GM23338 (cell line): ENCODE results near the gene GRAMD2B.

Source experiments
- EZH2 ChIP-seq: fragments of 200-600 bp; sonication (generic); IDR thresholded peaks from one replicate; pipeline ENCODE4 v1.8.0; 2017; ENCODE audit warnings: antibody characterized with exemption, mild to moderate bottlenecking, low read depth; ENCODE audit not compliant: unreplicated experiment
- EZH2phosphoT487 ChIP-seq: fragments of 200-600 bp; sonication (generic); IDR thresholded peaks from one replicate; pipeline ENCODE4 v1.8.1; 2018; ENCODE audit warnings: antibody characterized with exemption; ENCODE audit not compliant: unreplicated experiment
- JUNB ChIP-seq: IDR thresholded peaks from one replicate; pipeline ENCODE4 v1.6.1; 2016; ENCODE audit warnings: antibody characterized with exemption; ENCODE audit not compliant: unreplicated experiment
- NANOG ChIP-seq: IDR thresholded peaks from 2 replicates; pipeline ENCODE4 v1.6.1; 2016; ENCODE audit warnings: antibody characterized with exemption, borderline replicate concordance
- POLR2AphosphoS5 ChIP-seq: IDR thresholded peaks from 2 replicates; pipeline ENCODE4 v1.6.1; 2016; ENCODE audit warnings: antibody characterized with exemption, low read depth
- ZNF331 ChIP-seq: fragments of 250-450 bp; sonication (Bioruptor Pico); IDR thresholded peaks from 2 replicates; pipeline ENCODE4 v1.5.0; 2020; ENCODE audit warnings: low read depth, mild to moderate bottlenecking, moderate library complexity
- TF ChIP-seq, protein P1 (sequence below), 2 experiments: fragments of 200-600 bp in 1 of 2; sonication (generic) in 1 of 2; conservative IDR thresholded peaks; 2 replicates each; pipeline versions ENCODE4 v1.5.1 to v1.6.1; 2016 to 2017; ENCODE audit warnings: antibody characterized with exemption in 2 of 2, low read depth in 2 of 2, mild to moderate bottlenecking in 2 of 2, moderate library complexity in 1 of 2
- TF ChIP-seq, protein P2 (sequence below): IDR thresholded peaks from one replicate; pipeline ENCODE4 v1.6.1; 2018; ENCODE audit warnings: antibody characterized with exemption; ENCODE audit not compliant: unreplicated experiment
- TF ChIP-seq, protein P3 (sequence below): IDR thresholded peaks from 2 replicates; pipeline ENCODE4 v1.6.1; 2016; ENCODE audit warnings: antibody characterized with exemption

DNA sequence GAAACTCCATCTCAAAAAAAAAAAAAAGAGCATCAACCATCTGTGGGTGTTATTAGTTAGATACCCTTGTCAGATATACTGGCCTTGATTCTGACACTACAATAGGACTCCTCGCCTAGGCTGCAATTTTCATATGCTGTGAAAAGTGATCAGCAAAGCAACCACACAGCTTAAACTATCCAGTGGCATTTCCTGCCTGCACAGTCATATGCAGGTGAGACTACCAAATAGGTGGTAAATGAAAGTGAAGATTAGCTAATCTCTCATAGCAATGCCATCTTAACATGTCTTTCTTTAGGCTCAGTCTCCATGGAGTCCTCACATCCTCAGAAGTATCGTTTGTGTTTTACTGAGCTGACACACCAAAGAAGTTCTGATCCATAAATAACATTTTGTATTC, 40.8 kb downstream of the GRAMD2B start:
- TF ChIP-seq EZH2 (no peak), ZNF331 (CRISPR knock-in tag) (no peak), POLR2AphosphoS5 (no peak), JUNB (no peak), EZH2phosphoT487 (no peak), NANOG (no peak)
- TF ChIP-seq, protein P1, sequence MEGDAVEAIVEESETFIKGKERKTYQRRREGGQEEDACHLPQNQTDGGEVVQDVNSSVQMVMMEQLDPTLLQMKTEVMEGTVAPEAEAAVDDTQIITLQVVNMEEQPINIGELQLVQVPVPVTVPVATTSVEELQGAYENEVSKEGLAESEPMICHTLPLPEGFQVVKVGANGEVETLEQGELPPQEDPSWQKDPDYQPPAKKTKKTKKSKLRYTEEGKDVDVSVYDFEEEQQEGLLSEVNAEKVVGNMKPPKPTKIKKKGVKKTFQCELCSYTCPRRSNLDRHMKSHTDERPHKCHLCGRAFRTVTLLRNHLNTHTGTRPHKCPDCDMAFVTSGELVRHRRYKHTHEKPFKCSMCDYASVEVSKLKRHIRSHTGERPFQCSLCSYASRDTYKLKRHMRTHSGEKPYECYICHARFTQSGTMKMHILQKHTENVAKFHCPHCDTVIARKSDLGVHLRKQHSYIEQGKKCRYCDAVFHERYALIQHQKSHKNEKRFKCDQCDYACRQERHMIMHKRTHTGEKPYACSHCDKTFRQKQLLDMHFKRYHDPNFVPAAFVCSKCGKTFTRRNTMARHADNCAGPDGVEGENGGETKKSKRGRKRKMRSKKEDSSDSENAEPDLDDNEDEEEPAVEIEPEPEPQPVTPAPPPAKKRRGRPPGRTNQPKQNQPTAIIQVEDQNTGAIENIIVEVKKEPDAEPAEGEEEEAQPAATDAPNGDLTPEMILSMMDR (conservative IDR thresholded peaks at IDR 0.05; ENCODE audit: low read depth in 2 of 2), result no peak
- TF ChIP-seq, protein P2, sequence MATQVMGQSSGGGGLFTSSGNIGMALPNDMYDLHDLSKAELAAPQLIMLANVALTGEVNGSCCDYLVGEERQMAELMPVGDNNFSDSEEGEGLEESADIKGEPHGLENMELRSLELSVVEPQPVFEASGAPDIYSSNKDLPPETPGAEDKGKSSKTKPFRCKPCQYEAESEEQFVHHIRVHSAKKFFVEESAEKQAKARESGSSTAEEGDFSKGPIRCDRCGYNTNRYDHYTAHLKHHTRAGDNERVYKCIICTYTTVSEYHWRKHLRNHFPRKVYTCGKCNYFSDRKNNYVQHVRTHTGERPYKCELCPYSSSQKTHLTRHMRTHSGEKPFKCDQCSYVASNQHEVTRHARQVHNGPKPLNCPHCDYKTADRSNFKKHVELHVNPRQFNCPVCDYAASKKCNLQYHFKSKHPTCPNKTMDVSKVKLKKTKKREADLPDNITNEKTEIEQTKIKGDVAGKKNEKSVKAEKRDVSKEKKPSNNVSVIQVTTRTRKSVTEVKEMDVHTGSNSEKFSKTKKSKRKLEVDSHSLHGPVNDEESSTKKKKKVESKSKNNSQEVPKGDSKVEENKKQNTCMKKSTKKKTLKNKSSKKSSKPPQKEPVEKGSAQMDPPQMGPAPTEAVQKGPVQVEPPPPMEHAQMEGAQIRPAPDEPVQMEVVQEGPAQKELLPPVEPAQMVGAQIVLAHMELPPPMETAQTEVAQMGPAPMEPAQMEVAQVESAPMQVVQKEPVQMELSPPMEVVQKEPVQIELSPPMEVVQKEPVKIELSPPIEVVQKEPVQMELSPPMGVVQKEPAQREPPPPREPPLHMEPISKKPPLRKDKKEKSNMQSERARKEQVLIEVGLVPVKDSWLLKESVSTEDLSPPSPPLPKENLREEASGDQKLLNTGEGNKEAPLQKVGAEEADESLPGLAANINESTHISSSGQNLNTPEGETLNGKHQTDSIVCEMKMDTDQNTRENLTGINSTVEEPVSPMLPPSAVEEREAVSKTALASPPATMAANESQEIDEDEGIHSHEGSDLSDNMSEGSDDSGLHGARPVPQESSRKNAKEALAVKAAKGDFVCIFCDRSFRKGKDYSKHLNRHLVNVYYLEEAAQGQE, result no peak
- TF ChIP-seq, protein P3, sequence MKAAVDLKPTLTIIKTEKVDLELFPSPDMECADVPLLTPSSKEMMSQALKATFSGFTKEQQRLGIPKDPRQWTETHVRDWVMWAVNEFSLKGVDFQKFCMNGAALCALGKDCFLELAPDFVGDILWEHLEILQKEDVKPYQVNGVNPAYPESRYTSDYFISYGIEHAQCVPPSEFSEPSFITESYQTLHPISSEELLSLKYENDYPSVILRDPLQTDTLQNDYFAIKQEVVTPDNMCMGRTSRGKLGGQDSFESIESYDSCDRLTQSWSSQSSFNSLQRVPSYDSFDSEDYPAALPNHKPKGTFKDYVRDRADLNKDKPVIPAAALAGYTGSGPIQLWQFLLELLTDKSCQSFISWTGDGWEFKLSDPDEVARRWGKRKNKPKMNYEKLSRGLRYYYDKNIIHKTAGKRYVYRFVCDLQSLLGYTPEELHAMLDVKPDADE, result no peak
